Measurements from ENCODE around the gene AP1S1. TPM values are rescaled to one million over a fixed set of nuclear protein-coding genes. Genes with fewer than 3 reads are reported as not detected.

Gene AP1S1
- total and polyA plus RNA-seq, 2 of the 13 experiments (the other 11 are each of a cell fraction or from before 2014, with no cell fraction given), result 57.5 to 68.1 TPM

- 0 out of 2 replicates have a peak, but pooled peaks have one; percentile 21 for TF ChIP-seq RERE (CRISPR knock-in tag; IDR thresholded peaks at IDR 0.05; ENCODE audit: low read depth)
- no peak for TF ChIP-seq REST (IDR thresholded peaks at IDR 0.05; ENCODE audit: borderline replicate concordance in 1 of 2, low read depth in 1 of 2, low read length in 2 of 2)
- TF ChIP-seq ATRX (CRISPR knock-in tag; IDR thresholded peaks at IDR 0.05; ENCODE audit: borderline replicate concordance), result no peak
- TF ChIP-seq TBX2 (CRISPR knock-in tag; IDR thresholded peaks at IDR 0.05; ENCODE audit: borderline replicate concordance), result peak; percentile 59
- no peak for TF ChIP-seq ZNF552 (CRISPR knock-in tag; IDR thresholded peaks at IDR 0.05; ENCODE audit: borderline replicate concordance)
- TF ChIP-seq NFE2 (CRISPR knock-in tag; IDR thresholded peaks at IDR 0.05), result no peak
- TF ChIP-seq, protein P1, sequence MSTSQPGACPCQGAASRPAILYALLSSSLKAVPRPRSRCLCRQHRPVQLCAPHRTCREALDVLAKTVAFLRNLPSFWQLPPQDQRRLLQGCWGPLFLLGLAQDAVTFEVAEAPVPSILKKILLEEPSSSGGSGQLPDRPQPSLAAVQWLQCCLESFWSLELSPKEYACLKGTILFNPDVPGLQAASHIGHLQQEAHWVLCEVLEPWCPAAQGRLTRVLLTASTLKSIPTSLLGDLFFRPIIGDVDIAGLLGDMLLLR (CRISPR knock-in tag; IDR thresholded peaks at IDR 0.05), result no peak
- no peak; the same call in 1 of the 2 replicates for TF ChIP-seq THAP11 (CRISPR knock-in tag; IDR thresholded peaks at IDR 0.05)
- no peak for TF ChIP-seq EEA1 (CRISPR knock-in tag; IDR thresholded peaks at IDR 0.05; ENCODE audit: borderline replicate concordance)
- TF ChIP-seq ZSCAN29 (CRISPR knock-in tag; conservative IDR thresholded peaks at IDR 0.05), result no peak
- TF ChIP-seq GFI1 (CRISPR knock-in tag; IDR thresholded peaks at IDR 0.05; ENCODE audit: borderline replicate concordance), result no peak
- TF ChIP-seq JUND (CRISPR knock-in tag; IDR thresholded peaks at IDR 0.05), result no peak
- no peak for TF ChIP-seq THAP9 (CRISPR knock-in tag; IDR thresholded peaks at IDR 0.05; ENCODE audit: borderline replicate concordance)
- TF ChIP-seq ZNF83 (CRISPR knock-in tag; IDR thresholded peaks at IDR 0.05; ENCODE audit: borderline replicate concordance), result no peak
- no peak for TF ChIP-seq ZNF558 (CRISPR knock-in tag; IDR thresholded peaks at IDR 0.05; ENCODE audit: borderline replicate concordance)
Measured at GRCh38 chr7:101122933-101123702, 31.2 kb upstream of the AP1S1 start (continued).

Measured in HepG2 (cell line).